ENCODE results near the gene PYHIN1. TPM values are rescaled to one million over a fixed set of nuclear protein-coding genes. Genes with fewer than 3 reads are reported as not detected.

PYHIN1 gene
- total RNA-seq, 1 donor from 2014 or later: 0.13 TPM

DNA sequence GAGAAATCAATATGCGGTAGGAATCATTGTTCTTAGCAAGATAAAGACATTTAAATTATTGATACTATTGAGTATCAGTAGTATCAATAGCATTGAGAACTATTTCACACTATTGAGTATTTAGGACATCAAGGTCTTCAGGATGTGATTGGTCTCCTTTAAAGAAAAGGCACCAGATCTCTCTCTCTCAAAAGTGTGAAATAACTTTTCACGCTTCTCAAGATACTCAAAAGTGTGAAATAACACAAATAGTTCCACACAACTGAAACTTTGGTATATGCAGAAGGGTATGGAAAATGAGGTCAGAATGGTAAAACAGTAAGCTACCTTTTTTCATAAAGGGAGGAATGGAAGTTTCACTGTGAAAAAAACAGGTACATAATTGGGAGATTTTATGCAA is 6.7 kb upstream of the PYHIN1 start:
- no peak overlapping the region for H3K27ac Mint-ChIP-seq
- peaks cover under 1% of the 10 kb centered on the region for H3K36me3 Mint-ChIP-seq
- H3K27me3 Mint-ChIP-seq (ENCODE audit: low read depth): no peaks in the 10 kb centered on the region
- H3K4me3 Mint-ChIP-seq: no peak overlapping the region
- no peaks in the 10 kb centered on the region for H3K4me1 Mint-ChIP-seq
- peaks cover 53% of the 10 kb centered on the region for H3K9me3 Mint-ChIP-seq
- TF ChIP-seq, protein P1, sequence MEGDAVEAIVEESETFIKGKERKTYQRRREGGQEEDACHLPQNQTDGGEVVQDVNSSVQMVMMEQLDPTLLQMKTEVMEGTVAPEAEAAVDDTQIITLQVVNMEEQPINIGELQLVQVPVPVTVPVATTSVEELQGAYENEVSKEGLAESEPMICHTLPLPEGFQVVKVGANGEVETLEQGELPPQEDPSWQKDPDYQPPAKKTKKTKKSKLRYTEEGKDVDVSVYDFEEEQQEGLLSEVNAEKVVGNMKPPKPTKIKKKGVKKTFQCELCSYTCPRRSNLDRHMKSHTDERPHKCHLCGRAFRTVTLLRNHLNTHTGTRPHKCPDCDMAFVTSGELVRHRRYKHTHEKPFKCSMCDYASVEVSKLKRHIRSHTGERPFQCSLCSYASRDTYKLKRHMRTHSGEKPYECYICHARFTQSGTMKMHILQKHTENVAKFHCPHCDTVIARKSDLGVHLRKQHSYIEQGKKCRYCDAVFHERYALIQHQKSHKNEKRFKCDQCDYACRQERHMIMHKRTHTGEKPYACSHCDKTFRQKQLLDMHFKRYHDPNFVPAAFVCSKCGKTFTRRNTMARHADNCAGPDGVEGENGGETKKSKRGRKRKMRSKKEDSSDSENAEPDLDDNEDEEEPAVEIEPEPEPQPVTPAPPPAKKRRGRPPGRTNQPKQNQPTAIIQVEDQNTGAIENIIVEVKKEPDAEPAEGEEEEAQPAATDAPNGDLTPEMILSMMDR (IDR thresholded peaks at IDR 0.05; ENCODE audit: unreplicated experiment): no peak
- no peak for DNase-seq (ENCODE audit: low spot score in 2 of 2, unreplicated experiment in 2 of 2)

DNA sequence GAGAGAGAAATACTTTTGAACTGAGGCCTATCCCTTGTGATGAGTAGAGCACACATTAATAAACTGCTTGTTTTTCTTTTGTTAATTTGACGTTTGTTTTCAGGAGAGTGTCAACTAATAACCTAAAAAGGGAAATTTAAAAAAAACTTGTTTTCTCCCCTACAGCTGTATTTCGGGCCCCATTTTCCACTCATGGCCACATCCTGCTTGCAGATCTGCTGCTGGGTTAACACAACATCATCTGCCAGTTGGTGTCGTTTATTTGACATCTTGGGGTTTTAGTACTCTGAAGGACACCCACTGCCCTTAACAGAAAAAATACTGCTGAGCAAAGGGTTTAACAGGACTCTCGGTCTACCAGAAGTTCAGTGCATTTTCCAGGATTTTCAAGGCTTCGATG is 848 bp upstream of the PYHIN1 start:
- H3K4me1 Mint-ChIP-seq: no peaks in the 10 kb centered on the region
- no peaks in the 10 kb centered on the region for H3K36me3 Mint-ChIP-seq
- no peak overlapping the region for H3K27ac Mint-ChIP-seq
- H3K27me3 Mint-ChIP-seq (ENCODE audit: low read depth): no peaks in the 10 kb centered on the region
- H3K9me3 Mint-ChIP-seq: peaks cover 37% of the 10 kb centered on the region
- TF ChIP-seq, protein P1 (IDR thresholded peaks at IDR 0.05; ENCODE audit: unreplicated experiment): no peak
- H3K4me3 Mint-ChIP-seq: no peak overlapping the region
- no peak for DNase-seq (ENCODE audit: low spot score in 2 of 2, unreplicated experiment in 2 of 2)

DNA sequence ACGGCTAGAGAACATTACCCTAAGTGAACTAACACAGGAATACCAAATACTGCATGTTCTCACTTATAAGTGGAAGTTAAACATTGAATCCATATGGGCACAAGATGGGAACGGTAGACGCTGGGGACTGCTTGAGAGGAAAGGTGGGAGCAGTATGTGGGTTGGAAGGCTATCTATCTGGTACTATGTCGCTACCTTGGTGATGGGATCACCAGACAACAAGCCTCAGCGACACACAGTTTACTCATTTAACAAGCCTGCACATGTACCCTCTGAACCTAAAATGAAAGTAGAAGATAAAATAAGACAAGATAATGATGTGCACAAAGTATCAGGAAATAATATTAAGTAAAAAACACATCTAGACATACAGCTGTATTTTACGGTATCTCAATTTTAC is 819 bp downstream of the PYHIN1 start:
- Mint-ChIP-seq H3K36me3 (no peaks in the 10 kb centered on the region), H3K4me3 (no peak overlapping the region), H3K27me3 (ENCODE audit: low read depth) (no peaks in the 10 kb centered on the region), H3K4me1 (no peaks in the 10 kb centered on the region), H3K27ac (no peak overlapping the region), H3K9me3 (peaks cover 25% of the 10 kb centered on the region)
- TF ChIP-seq, protein P1 (IDR thresholded peaks at IDR 0.05; ENCODE audit: unreplicated experiment): no peak
- DNase-seq (ENCODE audit: low spot score in 2 of 2, unreplicated experiment in 2 of 2): no peak

DNA sequence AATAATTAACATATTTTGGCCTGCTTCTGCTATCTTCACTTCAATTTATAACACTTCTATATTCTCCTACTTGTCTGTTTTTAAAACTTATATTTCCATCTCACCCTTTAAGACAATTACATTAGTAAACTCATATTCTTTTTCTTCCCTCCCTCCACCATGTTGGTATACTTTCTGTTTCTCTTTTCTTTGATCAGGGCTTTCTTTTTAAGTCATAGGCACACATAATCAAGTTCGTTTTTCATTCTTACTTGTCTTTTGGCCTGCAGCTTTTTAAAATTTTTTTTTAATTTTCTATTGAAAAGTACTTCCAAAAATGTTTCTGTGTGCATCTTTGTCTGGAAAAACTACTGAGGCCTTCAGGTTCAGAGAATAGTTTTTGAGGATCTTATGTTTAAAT is 2.3 kb downstream of the PYHIN1 start:
- Mint-ChIP-seq H3K27ac (no peak overlapping the region), H3K9me3 (peaks cover 18% of the 10 kb centered on the region), H3K36me3 (no peaks in the 10 kb centered on the region), H3K4me3 (no peak overlapping the region), H3K27me3 (ENCODE audit: low read depth) (no peaks in the 10 kb centered on the region), H3K4me1 (no peaks in the 10 kb centered on the region)
- no peak for DNase-seq (ENCODE audit: low spot score in 2 of 2, unreplicated experiment in 2 of 2)
- TF ChIP-seq, protein P1 (IDR thresholded peaks at IDR 0.05; ENCODE audit: unreplicated experiment): no peak

DNA sequence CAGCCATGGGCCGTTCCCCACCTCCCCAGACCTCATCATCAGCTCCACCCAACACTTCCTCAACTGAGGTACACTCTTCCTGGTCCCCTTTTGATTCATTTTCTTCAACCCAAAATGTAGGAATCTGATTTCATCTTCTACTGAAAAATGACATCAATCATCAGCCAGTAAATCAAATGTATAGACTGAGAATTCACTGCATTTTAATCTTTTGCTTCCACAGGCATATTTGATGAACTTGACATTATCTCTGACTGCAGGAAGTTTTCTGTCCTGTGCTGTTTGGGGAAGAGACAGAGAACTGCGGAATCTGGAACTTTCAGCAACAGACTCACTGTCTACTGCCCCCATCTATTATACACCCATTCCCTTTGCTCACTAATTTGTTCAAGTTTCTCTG is 7.8 kb downstream of the PYHIN1 start:
- Mint-ChIP-seq H3K27me3 (ENCODE audit: low read depth) (no peaks in the 10 kb centered on the region), H3K4me1 (no peaks in the 10 kb centered on the region), H3K36me3 (no peaks in the 10 kb centered on the region), H3K27ac (no peak overlapping the region), H3K4me3 (no peak overlapping the region), H3K9me3 (no peaks in the 10 kb centered on the region)
- TF ChIP-seq, protein P1 (IDR thresholded peaks at IDR 0.05; ENCODE audit: unreplicated experiment): no peak
- no peak for DNase-seq (ENCODE audit: low spot score in 2 of 2, unreplicated experiment in 2 of 2)

DNA sequence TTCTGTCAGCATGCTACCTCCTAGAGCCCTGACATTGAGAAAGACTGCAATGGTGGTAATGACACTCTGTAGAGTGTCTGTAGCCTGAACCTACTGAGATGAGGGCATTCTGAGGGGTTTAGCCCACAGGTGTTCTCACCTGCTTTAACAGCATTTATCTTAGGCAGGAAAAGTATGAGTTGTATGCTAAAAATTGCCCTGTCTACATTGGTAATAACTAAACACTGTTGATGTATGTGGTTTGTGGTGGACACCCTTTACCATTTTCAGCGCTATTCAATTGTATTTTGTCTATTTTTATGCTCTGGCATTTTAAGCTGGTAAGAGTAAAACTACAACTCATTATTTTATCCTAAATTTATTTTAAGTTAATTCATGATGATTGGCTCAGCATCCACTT is 10.0 kb downstream of the PYHIN1 start:
- no peaks in the 10 kb centered on the region for H3K36me3 Mint-ChIP-seq
- TF ChIP-seq, protein P1 (IDR thresholded peaks at IDR 0.05; ENCODE audit: unreplicated experiment): no peak
- no peak overlapping the region for H3K27ac Mint-ChIP-seq
- H3K9me3 Mint-ChIP-seq: no peaks in the 10 kb centered on the region
- DNase-seq (ENCODE audit: low spot score in 2 of 2, unreplicated experiment in 2 of 2): no peak
- H3K4me1 Mint-ChIP-seq: no peaks in the 10 kb centered on the region
- no peaks in the 10 kb centered on the region for H3K27me3 Mint-ChIP-seq (ENCODE audit: low read depth)
- H3K4me3 Mint-ChIP-seq: no peak overlapping the region
